ENCODE data around the gene ODAD4.

- no peak for TF ChIP-seq RXRA (IDR thresholded peaks at IDR 0.05)
- no peak for TF ChIP-seq CTCF (IDR thresholded peaks at IDR 0.05; ENCODE audit: low read depth, low read length, missing input control)
- no peak for TF ChIP-seq REST (IDR thresholded peaks at IDR 0.05)
- no peak for TF ChIP-seq RAD21 (IDR thresholded peaks at IDR 0.05)
- no peak for TF ChIP-seq TAF1 (conservative IDR thresholded peaks at IDR 0.05)
Measured at GRCh38 chr17:41939693-41940090, 9.3 kb downstream of the ODAD4 start.

Data from liver (tissue), 3 donors.